Thyroid gland (tissue), 4 donors: ENCODE data around the gene GOLT1B. TPM values are rescaled to one million over a fixed set of nuclear protein-coding genes. Genes with fewer than 3 reads are reported as not detected.
"Not testable (repeated sequence)": the region's sequence is repeated elsewhere in the genome, so short reads cannot be mapped to it uniquely, and the experiment has no call there.

ENCODE experiments used
- DNase-seq, 2 donors: peaks; one replicate each; pipeline ENCODE4 v3.0.0-alpha.2; 2019
- H3K27ac ChIP-seq, 3 donors: fragments of 200-600 bp; sonication (generic); 1 replicate in 2 of 3; 2 replicates in 1 of 3; pipeline ENCODE4 v1.5.1; 2016 to 2019; ENCODE audit warnings: mild to moderate bottlenecking in 1 of 3, moderate library complexity in 1 of 3
- H3K27me3 ChIP-seq: fragments of 200-600 bp; sonication (generic); one replicate; pipeline ENCODE4 v1.5.1; 2019
- H3K36me3 ChIP-seq, 2 donors: fragments of 200-600 bp; sonication (generic); one replicate each; pipeline ENCODE4 v1.5.1; 2016 to 2019
- H3K4me1 ChIP-seq, 2 donors: fragments of 200-600 bp; sonication (generic); one replicate each; pipeline ENCODE4 v1.5.1; 2017 to 2019
- H3K4me3 ChIP-seq, 3 donors: fragments of 200-600 bp; sonication (generic); replicated peaks in 1 of 3; 1 replicate in 2 of 3; 2 replicates in 1 of 3; pipeline ENCODE4 v1.5.1; 2016; ENCODE audit warnings: mild to moderate bottlenecking in 1 of 3
- H3K9me3 ChIP-seq: fragments of 200-600 bp; sonication (generic); one replicate; pipeline ENCODE4 v1.5.1; 2017
- POLR2A ChIP-seq, 2 donors: fragments of 450-650 bp; IDR thresholded peaks; one replicate each; pipeline ENCODE4 v1.6.1; 2017; ENCODE audit warnings: antibody characterized with exemption in 2 of 2, mild to moderate bottlenecking in 2 of 2, moderate library complexity in 1 of 2
- WGBS, 2 donors: methylation state at CpG; one replicate each; pipeline ENCODE4 v1.1.5; 2017; 5-methylcytosine and 5-hydroxymethylcytosine counted together
- intact Hi-C: fragments of 100-400 bp; cut with DNase I; formaldehyde crosslinking; loops from one replicate; pipeline ENCODE4 v1.15.1; 2023
- total RNA-seq, 4 donors: library from RNA; depleted of rRNA; stranded (reverse); fragments of >200 nt; gene quantifications; one replicate each; pipeline ENCODE4 v1.2.3, GENCODE V29; 2016
- TF ChIP-seq, protein P1 (sequence below), 6 experiments: fragments of 200-600 bp in 3 of 6; fragments of 450-650 bp in 3 of 6; sonication (generic) in 3 of 6; IDR thresholded peaks; one replicate each; pipeline ENCODE4 v1.5.1; 2016 to 2019; ENCODE audit warnings: antibody characterized with exemption in 6 of 6, mild to moderate bottlenecking in 2 of 6, inconsistent platforms in 1 of 6, moderate library complexity in 1 of 6

Gene GOLT1B, protein sequence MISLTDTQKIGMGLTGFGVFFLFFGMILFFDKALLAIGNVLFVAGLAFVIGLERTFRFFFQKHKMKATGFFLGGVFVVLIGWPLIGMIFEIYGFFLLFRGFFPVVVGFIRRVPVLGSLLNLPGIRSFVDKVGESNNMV
- total RNA-seq = 100 to 1,000 TPM in 1 of 4 donors, 10 to 100 TPM in 3; 22.5 to 108 (median 40.1) TPM

DNA sequence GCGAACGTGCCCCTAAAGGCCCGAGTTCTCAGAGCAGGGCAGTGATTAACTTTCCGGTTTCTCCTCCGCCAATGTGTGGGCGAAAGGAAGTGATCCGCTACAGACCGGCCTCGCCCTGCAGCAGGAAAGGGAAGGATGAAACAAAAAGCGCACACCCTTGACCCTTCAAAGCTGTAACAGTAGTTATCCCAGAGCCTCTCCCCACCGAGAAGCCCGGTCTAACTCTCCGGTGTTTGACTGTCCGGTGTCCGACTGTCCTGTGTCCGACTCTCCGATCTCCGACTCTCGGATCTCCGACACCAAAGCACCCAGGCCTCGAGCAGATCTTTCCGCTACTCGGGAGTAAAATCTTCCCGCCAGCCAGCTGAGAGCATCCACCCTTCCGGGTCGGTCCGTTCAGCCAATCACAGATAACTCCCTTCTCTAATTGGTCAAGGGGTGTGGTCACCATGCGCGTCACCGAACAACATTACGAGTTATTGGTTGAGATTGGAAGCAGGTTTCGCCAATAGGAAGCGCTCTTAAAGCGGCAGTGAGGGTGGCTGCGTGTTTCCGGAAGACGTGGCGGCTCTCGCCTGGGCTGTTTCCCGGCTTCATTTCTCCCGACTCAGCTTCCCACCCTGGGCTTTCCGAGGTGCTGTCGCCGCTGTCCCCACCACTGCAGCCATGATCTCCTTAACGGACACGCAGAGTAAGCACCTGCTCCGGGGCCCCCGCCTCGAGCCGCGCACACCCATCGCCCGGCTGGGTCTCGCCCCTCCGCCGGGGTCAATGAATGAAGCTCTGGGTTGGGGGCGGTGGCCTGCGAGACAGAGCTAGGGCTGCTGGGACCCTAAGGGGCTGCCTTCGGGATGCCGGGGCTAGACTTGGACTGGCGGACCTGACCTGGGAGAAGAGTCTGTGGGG is at the start of gene GOLT1B, which contains the start of gene RECQL:
Gene GOLT1B, plus strand, starts transcription at position 532 of the 906 bp plus-strand sequence. Its CDS starts 135 bp downstream, at position 667.
Gene RECQL, minus strand, starts transcription at position 378 of the 906 bp plus-strand sequence. CDS start 2,065 bp downstream, outside the sequence.
- Histone ChIP-seq H3K4me1 (peaks cover 13 to 39% of the 10 kb centered on the region in 2 donors), H3K9me3 (no peaks in the 10 kb centered on the region), H3K36me3 (peaks cover 4 to 17% of the 10 kb centered on the region in 2 donors), H3K4me3 (peak within 1 kb of the TSS; percentile 85 to 97 (median 89)), H3K27me3 (no peaks in the 10 kb centered on the region), H3K27ac (peak within 1 kb of the TSS; percentile 58 to 78 (median 77))
- intact Hi-C loops = no loop called here
- TF ChIP-seq, protein P1, sequence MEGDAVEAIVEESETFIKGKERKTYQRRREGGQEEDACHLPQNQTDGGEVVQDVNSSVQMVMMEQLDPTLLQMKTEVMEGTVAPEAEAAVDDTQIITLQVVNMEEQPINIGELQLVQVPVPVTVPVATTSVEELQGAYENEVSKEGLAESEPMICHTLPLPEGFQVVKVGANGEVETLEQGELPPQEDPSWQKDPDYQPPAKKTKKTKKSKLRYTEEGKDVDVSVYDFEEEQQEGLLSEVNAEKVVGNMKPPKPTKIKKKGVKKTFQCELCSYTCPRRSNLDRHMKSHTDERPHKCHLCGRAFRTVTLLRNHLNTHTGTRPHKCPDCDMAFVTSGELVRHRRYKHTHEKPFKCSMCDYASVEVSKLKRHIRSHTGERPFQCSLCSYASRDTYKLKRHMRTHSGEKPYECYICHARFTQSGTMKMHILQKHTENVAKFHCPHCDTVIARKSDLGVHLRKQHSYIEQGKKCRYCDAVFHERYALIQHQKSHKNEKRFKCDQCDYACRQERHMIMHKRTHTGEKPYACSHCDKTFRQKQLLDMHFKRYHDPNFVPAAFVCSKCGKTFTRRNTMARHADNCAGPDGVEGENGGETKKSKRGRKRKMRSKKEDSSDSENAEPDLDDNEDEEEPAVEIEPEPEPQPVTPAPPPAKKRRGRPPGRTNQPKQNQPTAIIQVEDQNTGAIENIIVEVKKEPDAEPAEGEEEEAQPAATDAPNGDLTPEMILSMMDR (IDR thresholded peaks at IDR 0.05) = no peak
- peak in 1 of 2 donors; percentile 75 for TF ChIP-seq POLR2A (IDR thresholded peaks at IDR 0.05)
- WGBS, 2 donors = 1% methylated on average over 40 to 55 of the region's 61 CpGs
- DNase-seq = peak; percentile 93 to 95

DNA sequence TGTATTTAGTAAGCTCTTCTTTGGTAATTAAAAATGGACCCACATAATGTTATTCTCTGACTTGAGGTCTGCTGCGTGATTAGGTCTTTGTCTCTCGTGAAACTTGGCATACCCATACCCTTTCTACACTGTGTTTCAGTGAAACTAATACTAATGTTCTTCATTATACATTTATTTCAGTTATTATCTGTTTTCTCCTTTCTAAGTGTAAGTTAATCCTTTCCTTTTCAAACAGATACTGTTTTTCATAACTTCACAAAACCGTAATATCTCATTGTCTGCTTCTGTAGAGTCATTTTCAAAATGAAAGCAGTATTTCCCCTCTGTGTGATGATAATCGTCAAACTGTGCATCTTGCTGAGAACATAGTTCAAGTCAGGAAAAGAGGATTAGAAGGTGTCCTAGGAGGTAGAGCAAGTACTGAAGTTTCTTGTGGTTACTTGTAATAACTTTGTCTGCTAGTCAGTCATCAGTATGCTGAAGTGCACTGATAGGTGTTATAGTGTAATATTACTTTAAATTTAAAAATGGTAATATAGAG is 48.2 kb upstream of the GOLT1B start:
- intact Hi-C loops = no loop called here
- no peak overlapping the region for H3K4me3 ChIP-seq
- H3K27me3 ChIP-seq = no peaks in the 10 kb centered on the region
- no peaks in the 10 kb centered on the region for H3K9me3 ChIP-seq
- 91 to 96% methylated on average over 4 of the region's 4 CpGs for WGBS, 2 donors
- H3K36me3 ChIP-seq = peaks cover 15 to 34% of the 10 kb centered on the region in 2 donors
- no peak overlapping the region for H3K27ac ChIP-seq
- TF ChIP-seq, protein P1 (IDR thresholded peaks at IDR 0.05) = no peak
- no peaks in the 10 kb centered on the region for H3K4me1 ChIP-seq
- no peak for DNase-seq

DNA sequence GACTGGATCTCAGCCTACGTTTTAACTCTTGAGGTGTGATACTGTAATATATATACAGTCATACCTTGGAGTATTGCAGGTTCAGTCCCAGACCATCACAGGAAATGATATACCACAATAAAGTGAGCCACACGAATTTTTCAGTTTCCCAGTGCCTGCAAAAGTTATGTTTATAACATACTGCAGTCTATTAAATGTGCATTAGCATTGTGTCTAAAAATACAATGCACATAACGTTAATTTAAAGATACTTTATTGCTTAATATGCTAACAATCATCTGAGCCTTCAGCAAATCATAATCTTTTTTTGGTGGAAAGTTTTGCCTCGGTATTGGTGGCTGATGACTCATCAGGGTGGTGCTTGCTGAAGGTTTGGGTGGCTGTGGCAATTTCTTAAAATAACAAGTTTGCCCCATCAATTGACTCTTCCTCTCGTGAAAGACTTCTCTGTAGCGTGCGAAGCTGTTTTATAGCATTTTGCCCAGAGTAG is 45.3 kb upstream of the GOLT1B start:
- H3K36me3 ChIP-seq = peaks cover 24 to 35% of the 10 kb centered on the region in 2 donors

DNA sequence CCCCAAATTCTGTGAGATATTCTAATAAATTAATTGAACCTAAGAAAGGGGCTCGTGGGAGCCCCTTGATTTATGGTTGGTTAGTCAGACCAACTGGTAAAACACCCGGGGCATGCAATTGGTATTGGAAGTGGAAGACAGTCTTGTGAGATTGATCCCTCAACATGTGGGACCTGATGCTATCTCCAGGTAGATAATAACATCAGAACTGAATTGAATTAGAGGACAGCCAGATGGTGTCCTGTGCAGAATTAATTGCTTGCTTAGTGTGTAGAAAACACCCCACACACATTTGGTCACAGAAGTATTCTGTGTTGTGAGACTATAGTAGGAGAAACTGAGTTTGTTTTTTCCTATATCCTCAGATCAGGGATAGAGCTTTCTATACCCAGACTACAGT is 42.1 kb upstream of the GOLT1B start:
- Histone ChIP-seq H3K27me3 (no peaks in the 10 kb centered on the region), H3K4me1 (no peaks in the 10 kb centered on the region), H3K36me3 (peaks cover 36 to 45% of the 10 kb centered on the region in 2 donors), H3K4me3 (no peak overlapping the region), H3K9me3 (no peaks in the 10 kb centered on the region), H3K27ac (no peak overlapping the region)
- TF ChIP-seq, protein P1 (IDR thresholded peaks at IDR 0.05) = no peak
- TF ChIP-seq POLR2A (IDR thresholded peaks at IDR 0.05) = no peak
- 91 to 94% methylated on average over 2 of the region's 2 CpGs for WGBS, 2 donors
- no peak for DNase-seq
- intact Hi-C loops = no loop called here

More for the DNA sequence above, 45.3 kb upstream of the GOLT1B start:
- H3K4me1 ChIP-seq = no peaks in the 10 kb centered on the region
- no peak overlapping the region for H3K4me3 ChIP-seq
- no peaks in the 10 kb centered on the region for H3K27me3 ChIP-seq
- WGBS, 2 donors = 69 to 71% methylated on average over 7 of the region's 7 CpGs
- no peaks in the 10 kb centered on the region for H3K9me3 ChIP-seq
- intact Hi-C loops = no loop called here
- no peak for DNase-seq
- TF ChIP-seq, protein P1 (IDR thresholded peaks at IDR 0.05) = no peak
- no peak for TF ChIP-seq POLR2A (IDR thresholded peaks at IDR 0.05)
- no peak overlapping the region for H3K27ac ChIP-seq

DNA sequence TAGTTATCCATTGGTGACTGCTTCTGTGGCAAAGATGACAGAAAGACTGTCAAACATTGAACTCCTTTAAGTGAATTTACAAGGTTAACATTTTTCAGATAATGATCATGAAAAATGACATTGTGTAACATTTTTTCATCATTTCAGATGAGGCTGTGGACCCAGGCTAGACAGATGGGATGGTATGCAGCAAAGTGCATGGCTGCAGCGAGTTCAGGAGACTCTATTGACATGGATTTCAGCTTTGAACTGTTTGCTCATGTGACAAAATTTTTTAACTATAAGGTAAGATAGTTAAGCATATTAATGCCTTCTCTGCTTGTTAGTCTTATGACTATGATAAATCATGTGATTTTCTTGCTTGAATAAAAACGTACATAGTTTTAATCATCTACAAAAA is 34.3 kb upstream of the GOLT1B start:
- H3K27ac ChIP-seq, H3K4me3 ChIP-seq, DNase-seq, H3K4me1 ChIP-seq, H3K27me3 ChIP-seq, intact Hi-C loops, H3K9me3 ChIP-seq: not testable (repeated sequence)
- 94 to 96% methylated on average over 2 of the region's 2 CpGs for WGBS, 2 donors
- H3K36me3 ChIP-seq = peaks cover 9 to 33% of the 10 kb centered on the region in 2 donors
